GM12878 (cell line): ENCODE results near the gene AP1S3. TPM values are rescaled to one million over a fixed set of nuclear protein-coding genes. Genes with fewer than 3 reads are reported as not detected.

Experiments used
- ATF2 ChIP-seq: IDR thresholded peaks from 2 replicates; pipeline ENCODE4 v1.6.1; 2012; ENCODE audit warnings: low read length, inconsistent platforms
- CBFB ChIP-seq: IDR thresholded peaks from 2 replicates; pipeline ENCODE4 v1.6.1; 2016; ENCODE audit warnings: antibody characterized with exemption, low read depth
- CEBPZ ChIP-seq: fragments of 150-350 bp; IDR thresholded peaks from 2 replicates; pipeline ENCODE4 v1.6.1; 2016; ENCODE audit warnings: low read depth, low read length
- CHD2 ChIP-seq: IDR thresholded peaks from 2 replicates; pipeline ENCODE4 v1.6.1; 2011; ENCODE audit warnings: low read depth, low read length, improper control_type of control experiment, borderline replicate concordance
- DPF2 ChIP-seq: fragments of 450-650 bp; IDR thresholded peaks from 2 replicates; pipeline ENCODE4 v1.6.1; 2017; ENCODE audit warnings: mild to moderate bottlenecking
- EP300 ChIP-seq, 2 experiments: fragments of 150-350 bp in 1 of 2; IDR thresholded peaks; 2 replicates each; pipeline ENCODE4 v1.6.1; 2011 to 2012; ENCODE audit warnings: low read depth in 2 of 2, low read length in 2 of 2, borderline replicate concordance in 1 of 2, improper control_type of control experiment in 1 of 2, inconsistent platforms in 1 of 2; ENCODE audit not compliant: control insufficient read depth in 1 of 2
- FOXK2 ChIP-seq: fragments of 450-650 bp; IDR thresholded peaks from 2 replicates; pipeline ENCODE4 v1.6.1; 2017; ENCODE audit warnings: mild to moderate bottlenecking, moderate library complexity
- GABPA ChIP-seq: IDR thresholded peaks from 2 replicates; pipeline ENCODE4 v1.6.1; 2014; ENCODE audit warnings: antibody characterized with exemption, low read depth, mild to moderate bottlenecking, inconsistent platforms
- HDGF ChIP-seq: fragments of 450-650 bp; IDR thresholded peaks from 2 replicates; pipeline ENCODE4 v1.6.1; 2016; ENCODE audit warnings: antibody characterized with exemption
- NFYB ChIP-seq: IDR thresholded peaks from 2 replicates; pipeline ENCODE4 v1.6.1; 2011; ENCODE audit warnings: low read depth, mild to moderate bottlenecking, low read length, improper control_type of control experiment, moderate library complexity; ENCODE audit not compliant: insufficient read depth
- PAX8 ChIP-seq: fragments of 450-650 bp; IDR thresholded peaks from 2 replicates; pipeline ENCODE4 v1.6.1; 2017; ENCODE audit warnings: mild to moderate bottlenecking, moderate library complexity
- PKNOX1 ChIP-seq: fragments of 450-650 bp; IDR thresholded peaks from 2 replicates; pipeline ENCODE4 v1.6.1; 2016; ENCODE audit warnings: mild to moderate bottlenecking
- RB1 ChIP-seq: fragments of 450-650 bp; formaldehyde crosslinking; IDR thresholded peaks from 2 replicates; pipeline ENCODE4 v1.6.1; 2017; ENCODE audit warnings: mild to moderate bottlenecking, borderline replicate concordance
- RCOR1 ChIP-seq: conservative IDR thresholded peaks from 2 replicates; pipeline ENCODE4 v1.6.1; 2012; ENCODE audit warnings: low read depth, low read length, improper control_type of control experiment
- RUNX3 ChIP-seq: IDR thresholded peaks from 2 replicates; pipeline ENCODE4 v1.6.1; 2012; ENCODE audit warnings: low read length, inconsistent platforms
- SP1 ChIP-seq: IDR thresholded peaks from one replicate; pipeline ENCODE4 v1.6.1; 2011; ENCODE audit warnings: low read depth, low read length
- SREBF2 ChIP-seq: IDR thresholded peaks from 2 replicates; pipeline ENCODE4 v1.6.1; 2012; ENCODE audit warnings: mild to moderate bottlenecking, low read length
- SUPT20H ChIP-seq: IDR thresholded peaks from 2 replicates; pipeline ENCODE4 v1.6.1; 2011; ENCODE audit warnings: low read depth, mild to moderate bottlenecking, low read length, moderate library complexity, borderline replicate concordance; ENCODE audit not compliant: control insufficient read depth
- TBL1XR1 ChIP-seq: IDR thresholded peaks from 2 replicates; pipeline ENCODE4 v1.6.1; 2012; ENCODE audit warnings: low read depth, low read length, improper control_type of control experiment
- TCF12 ChIP-seq: IDR thresholded peaks from 2 replicates; pipeline ENCODE4 v1.6.1; 2011; ENCODE audit warnings: low read depth, mild to moderate bottlenecking, low read length
- polyA plus RNA-seq, 11 experiments: library from polyadenylated mRNA; depleted of rRNA in 4 of 11; unstranded in 6 of 11; stranded (reverse) in 5 of 11; fragments of >200 nt; fragmentation: Nextera tagmentation in 4 of 11; fragmentation: Illumina TruSeq in 1 of 11; extraction: Ambion mirVana in 4 of 11; extraction: Trizol in 1 of 11; gene quantifications; 1 replicate in 1 of 11; 2 replicates in 10 of 11; pipeline versions ENCODE4 v1.2.1 to v1.2.3, GENCODE V29; 2011 to 2016; ENCODE audit warnings: inconsistent platforms in 2 of 11, missing spikeins in 2 of 11, low read depth in 1 of 11
- total RNA-seq, 4 experiments: library from RNA; depleted of rRNA in 3 of 4; stranded (reverse); fragments of >200 nt in 3 of 4; fragmentation: Illumina TruSeq in 1 of 4; extraction: Trizol in 1 of 4; gene quantifications; 2 replicates each; pipeline versions ENCODE4 v1.2.1 to v1.2.3, GENCODE V29; 2013 to 2021
- TF ChIP-seq, protein P1 (sequence below): fragments of 450-650 bp; IDR thresholded peaks from 2 replicates; pipeline ENCODE4 v1.6.1; 2017; ENCODE audit warnings: mild to moderate bottlenecking, moderate library complexity

Gene AP1S3
- total and polyA plus RNA-seq, 10 of the 15 experiments (the other 5 are each of a cell fraction or from before 2014, with no cell fraction given), result 2.6 to 14.3 (median 9.2) TPM

GRCh38 chr2:223835701-223836532 lies 1.5 kb downstream of the AP1S3 start (continued):
- TF ChIP-seq, protein P1, sequence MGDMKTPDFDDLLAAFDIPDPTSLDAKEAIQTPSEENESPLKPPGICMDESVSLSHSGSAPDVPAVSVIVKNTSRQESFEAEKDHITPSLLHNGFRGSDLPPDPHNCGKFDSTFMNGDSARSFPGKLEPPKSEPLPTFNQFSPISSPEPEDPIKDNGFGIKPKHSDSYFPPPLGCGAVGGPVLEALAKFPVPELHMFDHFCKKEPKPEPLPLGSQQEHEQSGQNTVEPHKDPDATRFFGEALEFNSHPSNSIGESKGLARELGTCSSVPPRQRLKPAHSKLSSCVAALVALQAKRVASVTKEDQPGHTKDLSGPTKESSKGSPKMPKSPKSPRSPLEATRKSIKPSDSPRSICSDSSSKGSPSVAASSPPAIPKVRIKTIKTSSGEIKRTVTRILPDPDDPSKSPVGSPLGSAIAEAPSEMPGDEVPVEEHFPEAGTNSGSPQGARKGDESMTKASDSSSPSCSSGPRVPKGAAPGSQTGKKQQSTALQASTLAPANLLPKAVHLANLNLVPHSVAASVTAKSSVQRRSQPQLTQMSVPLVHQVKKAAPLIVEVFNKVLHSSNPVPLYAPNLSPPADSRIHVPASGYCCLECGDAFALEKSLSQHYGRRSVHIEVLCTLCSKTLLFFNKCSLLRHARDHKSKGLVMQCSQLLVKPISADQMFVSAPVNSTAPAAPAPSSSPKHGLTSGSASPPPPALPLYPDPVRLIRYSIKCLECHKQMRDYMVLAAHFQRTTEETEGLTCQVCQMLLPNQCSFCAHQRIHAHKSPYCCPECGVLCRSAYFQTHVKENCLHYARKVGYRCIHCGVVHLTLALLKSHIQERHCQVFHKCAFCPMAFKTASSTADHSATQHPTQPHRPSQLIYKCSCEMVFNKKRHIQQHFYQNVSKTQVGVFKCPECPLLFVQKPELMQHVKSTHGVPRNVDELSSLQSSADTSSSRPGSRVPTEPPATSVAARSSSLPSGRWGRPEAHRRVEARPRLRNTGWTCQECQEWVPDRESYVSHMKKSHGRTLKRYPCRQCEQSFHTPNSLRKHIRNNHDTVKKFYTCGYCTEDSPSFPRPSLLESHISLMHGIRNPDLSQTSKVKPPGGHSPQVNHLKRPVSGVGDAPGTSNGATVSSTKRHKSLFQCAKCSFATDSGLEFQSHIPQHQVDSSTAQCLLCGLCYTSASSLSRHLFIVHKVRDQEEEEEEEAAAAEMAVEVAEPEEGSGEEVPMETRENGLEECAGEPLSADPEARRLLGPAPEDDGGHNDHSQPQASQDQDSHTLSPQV, result no peak
- TF ChIP-seq RUNX3 (peak; percentile 92), RCOR1 (no peak), NFYB (no peak), TBL1XR1 (peak; percentile 84; the same call in 1 of the 2 replicates), CHD2 (peak; percentile 79), ATF2 (peak; percentile 75; the same call in 1 of the 2 replicates), SUPT20H (no peak), FOXK2 (peak; percentile 81), EP300 (IDR thresholded peaks at IDR 0.05; ENCODE audit: borderline replicate concordance in 1 of 2, control insufficient read depth in 1 of 2, low read depth in 2 of 2, low read length in 2 of 2) (peak; percentile 78 to 93), PAX8 (no peak), TCF12 (peak; percentile 84), GABPA (no peak), CEBPZ (no peak), PKNOX1 (no peak), SREBF2 (no peak), SP1 (peak; percentile 54), CBFB (peak; percentile 56; the same call in 1 of the 2 replicates), RB1 (no peak), HDGF (peak; percentile 89; the same call in 1 of the 2 replicates), DPF2 (peak; percentile 86)
